HG03575 (cell line): ENCODE results near the gene IKBKG.
"Not testable (repeated sequence)": the region's sequence is repeated elsewhere in the genome, so short reads cannot be mapped to it uniquely, and the experiment has no call there.

Experiments
- ATAC-seq: cut with Tn5 transposase; IDR thresholded peaks from one replicate; pipeline ENCODE4 v1.9.1; 2021; ENCODE audit not compliant: unreplicated experiment, insufficient number of reproducible peaks, low FRiP score; ENCODE audit errors: extremely low read depth

The IKBKG gene

GRCh38 chrX:154547245-154548027, at the start of gene IKBKG:
IKBKG (plus strand) TSS chrX:154547620; CDS start chrX:154552003, 4,383 bp downstream.
- ATAC-seq = peak; percentile 48

GRCh38 chrX:154501423-154501822, 46.0 kb upstream of the IKBKG start:
- ATAC-seq = not testable (repeated sequence)

GRCh38 chrX:154502098-154502497, 45.3 kb upstream of the IKBKG start:
- ATAC-seq = no peak

GRCh38 chrX:154502989-154503388, 44.4 kb upstream of the IKBKG start:
- ATAC-seq = no peak

GRCh38 chrX:154505734-154506133, 41.7 kb upstream of the IKBKG start:
- ATAC-seq = no peak

GRCh38 chrX:154506483-154507332, 40.7 kb upstream of the IKBKG start:
- no peak for ATAC-seq

- ATAC-seq = no peak
These were observed 39.6 kb upstream of the IKBKG start for GRCh38 chrX:154507673-154508383.

GRCh38 chrX:154508384-154508745, 39.1 kb upstream of the IKBKG start:
- no peak for ATAC-seq

- no peak for ATAC-seq
These were observed 38.0 kb upstream of the IKBKG start for GRCh38 chrX:154509455-154509854.

- ATAC-seq = no peak
These were observed 35.7 kb upstream of the IKBKG start for GRCh38 chrX:154511761-154512160.

GRCh38 chrX:154512879-154513553, 34.4 kb upstream of the IKBKG start:
- no peak for ATAC-seq

GRCh38 chrX:154513716-154514115, 33.7 kb upstream of the IKBKG start:
- no peak for ATAC-seq

- no peak for ATAC-seq
These were observed 32.1 kb upstream of the IKBKG start for GRCh38 chrX:154515090-154515965.

- ATAC-seq = no peak
These were observed 31.3 kb upstream of the IKBKG start, which contains the start of gene FAM3A for GRCh38 chrX:154515966-154516655. FAM3A (minus strand) TSS chrX:154516232; CDS start chrX:154515772, 460 bp downstream.

- ATAC-seq = no peak
These were observed 30.7 kb upstream of the IKBKG start for GRCh38 chrX:154516656-154517100.

GRCh38 chrX:154517101-154517781, 30.2 kb upstream of the IKBKG start:
- no peak for ATAC-seq

GRCh38 chrX:154519389-154519788, 28.0 kb upstream of the IKBKG start:
- no peak for ATAC-seq
